Smooth muscle cell (in vitro differentiated cells): Measurements from ENCODE around the gene CACNA1H. TPM values are rescaled to one million over a fixed set of nuclear protein-coding genes. Genes with fewer than 3 reads are reported as not detected.
"Not testable (repeated sequence)": the region's sequence is repeated elsewhere in the genome, so short reads cannot be mapped to it uniquely, and the experiment has no call there.

Source experiments
- DNase-seq: peaks from one replicate; lab custom pipeline; 2025; ENCODE audit not compliant: unreplicated experiment; lab: John Stamatoyannopoulos, UW
- H2AFZ ChIP-seq: fragments of 200-600 bp; sonication (generic); 2 replicates; pipeline ENCODE4 v1.6.0; 2016; ENCODE audit warnings: antibody characterized with exemption, low read depth, mild to moderate bottlenecking
- H3F3A ChIP-seq: fragments of 200-600 bp; sonication (generic); 2 replicates; pipeline ENCODE4 v1.6.0; 2017; ENCODE audit warnings: antibody characterized with exemption, low read depth
- H3K27ac ChIP-seq: fragments of 200-600 bp; sonication (generic); 2 replicates; pipeline ENCODE4 v1.5.1; 2016; ENCODE audit warnings: low read depth, mild to moderate bottlenecking
- H3K27me3 ChIP-seq: fragments of 200-600 bp; sonication (generic); 2 replicates; pipeline ENCODE4 v1.6.1; 2016; ENCODE audit warnings: low read depth, mild to moderate bottlenecking
- H3K36me3 ChIP-seq: fragments of 200-600 bp; sonication (generic); 2 replicates; pipeline ENCODE4 v1.5.1; 2016; ENCODE audit warnings: low read depth
- H3K4me1 ChIP-seq: fragments of 200-600 bp; sonication (generic); 2 replicates; pipeline ENCODE4 v1.5.1; 2016; ENCODE audit warnings: low read depth
- H3K4me2 ChIP-seq: fragments of 200-600 bp; sonication (generic); 2 replicates; pipeline ENCODE4 v1.6.0; 2016; ENCODE audit warnings: mild to moderate bottlenecking
- H3K4me3 ChIP-seq: fragments of 200-600 bp; sonication (generic); 2 replicates; pipeline ENCODE4 v1.5.1; 2016; ENCODE audit warnings: mild to moderate bottlenecking
- H3K79me2 ChIP-seq: fragments of 200-600 bp; sonication (generic); 2 replicates; pipeline ENCODE4 v1.6.0; 2016; ENCODE audit warnings: low read depth, mild to moderate bottlenecking
- H3K9ac ChIP-seq: fragments of 200-600 bp; sonication (generic); 2 replicates; pipeline ENCODE4 v1.6.0; 2016; ENCODE audit warnings: low read depth
- H3K9me3 ChIP-seq: fragments of 200-600 bp; sonication (generic); replicated peaks from 2 replicates; pipeline ENCODE4 v1.5.1; 2016; ENCODE audit warnings: low read depth
- H4K20me1 ChIP-seq: fragments of 200-600 bp; sonication (generic); 2 replicates; pipeline ENCODE4 v1.6.0; 2016; ENCODE audit warnings: low read depth
- CTCF ChIP-seq: fragments of 200-600 bp; sonication (generic); IDR thresholded peaks from 2 replicates; pipeline ENCODE4 v1.5.1; 2017; ENCODE audit warnings: borderline replicate concordance, mild to moderate bottlenecking, antibody characterized with exemption; ENCODE audit not compliant: insufficient read depth, poor library complexity, severe bottlenecking
- WGBS: methylation state at CpG from one replicate; pipeline ENCODE4 v1.1.7; 2016; ENCODE audit warnings: low lambda C conversion rate; 5-methylcytosine and 5-hydroxymethylcytosine counted together
- polyA plus RNA-seq: library from polyadenylated mRNA; unstranded; fragments of >200 nt; fragmentation: Nextera tagmentation; extraction: Ambion mirVana; gene quantifications from 2 replicates; pipeline ENCODE4 v1.2.1, GENCODE V29; 2016
- total RNA-seq: library from RNA; depleted of rRNA; stranded (reverse); fragments of >200 nt; gene quantifications from 2 replicates; pipeline ENCODE4 v1.2.3, GENCODE V29; 2014

CACNA1H gene
- total and polyA plus RNA-seq, 2 experiments from 2014 or later = 1.7 to 2.6 TPM

- Histone ChIP-seq H3K4me2 (no peak overlapping the region), H3K36me3 (no peaks in the 10 kb centered on the region), H3F3A (no peaks in the 10 kb centered on the region), H3K4me3 (no peak overlapping the region), H2AFZ (no peak overlapping the region), H3K79me2 (no peaks in the 10 kb centered on the region), H3K27ac (no peak overlapping the region), H3K27me3 (no peaks in the 10 kb centered on the region), H3K4me1 (no peaks in the 10 kb centered on the region), H3K9me3 (no peaks in the 10 kb centered on the region), H3K9ac (no peak overlapping the region), H4K20me1 (peaks cover 12% of the 10 kb centered on the region)
- DNase-seq = peak; percentile 31
- no peak for TF ChIP-seq CTCF
- WGBS = 61% methylated on average over 32 of the region's 32 CpGs
These were observed 35.7 kb downstream of the CACNA1H start for GRCh38 chr16:1188432-1189189.

GRCh38 chr16:1189455-1189854 lies 36.5 kb downstream of the CACNA1H start:
- Histone ChIP-seq H3K4me1 (no peaks in the 10 kb centered on the region), H3K27me3 (no peaks in the 10 kb centered on the region), H3K9me3 (no peaks in the 10 kb centered on the region), H3K36me3 (no peaks in the 10 kb centered on the region), H3F3A (no peaks in the 10 kb centered on the region), H4K20me1 (peaks cover 12% of the 10 kb centered on the region), H3K79me2 (no peaks in the 10 kb centered on the region), H3K4me2 (no peak overlapping the region), H2AFZ (no peak overlapping the region), H3K4me3 (no peak overlapping the region), H3K27ac (no peak overlapping the region), H3K9ac (no peak overlapping the region)
- WGBS = 64% methylated on average over 5 of the region's 7 CpGs
- no peak for TF ChIP-seq CTCF
- no peak for DNase-seq

GRCh38 chr16:1190789-1191188 lies 37.9 kb downstream of the CACNA1H start:
- not testable (repeated sequence) for H3K27ac ChIP-seq, H3F3A ChIP-seq, H3K9me3 ChIP-seq, H3K79me2 ChIP-seq, H2AFZ ChIP-seq, H3K27me3 ChIP-seq, H3K36me3 ChIP-seq, H3K4me2 ChIP-seq, H3K4me1 ChIP-seq, DNase-seq, H3K9ac ChIP-seq, H3K4me3 ChIP-seq
- 96% methylated on average over 11 of the region's 11 CpGs for WGBS
- H4K20me1 ChIP-seq = peaks cover 12% of the 10 kb centered on the region

GRCh38 chr16:1192384-1193073 lies 39.6 kb downstream of the CACNA1H start:
- Histone ChIP-seq H3K27me3 (no peaks in the 10 kb centered on the region), H3K4me1 (no peaks in the 10 kb centered on the region), H2AFZ (no peak overlapping the region), H3K9ac (no peak overlapping the region), H3K9me3 (no peaks in the 10 kb centered on the region), H3F3A (no peaks in the 10 kb centered on the region), H3K4me2 (no peak overlapping the region), H3K27ac (no peak overlapping the region), H3K79me2 (no peaks in the 10 kb centered on the region), H3K36me3 (no peaks in the 10 kb centered on the region), H3K4me3 (no peak overlapping the region), H4K20me1 (peaks cover 12% of the 10 kb centered on the region)
- no peak for DNase-seq
- 93% methylated on average over 9 of the region's 9 CpGs for WGBS
- no peak for TF ChIP-seq CTCF
